HEK293 (cell line): Measurements from ENCODE around the gene SERHL2.
"Not testable (repeated sequence)": the region's sequence is repeated elsewhere in the genome, so short reads cannot be mapped to it uniquely, and the experiment has no call there.

Experiments used
- CTCF ChIA-PET: fragments of 350-600 bp; formaldehyde crosslinking; extraction: SDS; loops from one replicate; lab custom pipeline; 2021; ENCODE audit warnings: antibody characterized with exemption; lab: Yijun Ruan, JAX
- POLR2A ChIA-PET: fragments of 300-600 bp; formaldehyde crosslinking; extraction: SDS; loops from one replicate; lab custom pipeline; 2020; ENCODE audit warnings: antibody characterized with exemption, inconsistent platforms; lab: Yijun Ruan, JAX
- H3K27ac ChIP-seq: fragments of 200-500 bp; sonication (Bioruptor generic); 2 replicates; pipeline ENCODE4 v1.5.1; 2014; ENCODE audit warnings: low read depth, low read length, control low read depth, inconsistent platforms; ENCODE audit errors: extremely low read depth
- H3K36me3 ChIP-seq, 2 experiments: fragments of 200-500 bp in 1 of 2; sonication (Bioruptor generic) in 1 of 2; 1 replicate in 1 of 2; 2 replicates in 1 of 2; pipeline ENCODE4 v1.5.1; 2014 to 2017; ENCODE audit warnings: inconsistent platforms in 2 of 2, low read length in 2 of 2; ENCODE audit not compliant: control insufficient read depth in 2 of 2, insufficient read depth in 1 of 2
- H3K4me1 ChIP-seq: fragments of 200-500 bp; sonication (Bioruptor generic); 2 replicates; pipeline ENCODE4 v1.5.1; 2014; ENCODE audit warnings: mild to moderate bottlenecking, low read length, inconsistent platforms; ENCODE audit not compliant: control insufficient read depth, insufficient read depth
- H3K4me3 ChIP-seq: 2 replicates; pipeline ENCODE4 v1.5.1; 2011; ENCODE audit warnings: low read depth, mild to moderate bottlenecking, control low read depth, low read length, moderate library complexity
- H3K9me3 ChIP-seq: fragments of 200-500 bp; sonication (Bioruptor generic); 2 replicates; pipeline ENCODE4 v1.5.1; 2014; ENCODE audit warnings: low read depth, low read length, inconsistent platforms; ENCODE audit not compliant: control insufficient read depth, insufficient read depth
- HIC1 ChIP-seq: fragments of 450-650 bp; formaldehyde crosslinking; IDR thresholded peaks from 2 replicates; pipeline ENCODE4 v1.5.1; 2016; ENCODE audit warnings: missing biosample characterization, missing genetic modification characterization
- SP7 ChIP-seq: fragments of 450-650 bp; formaldehyde crosslinking; IDR thresholded peaks from 2 replicates; pipeline ENCODE4 v1.5.1; 2016; ENCODE audit warnings: missing biosample characterization, missing genetic modification characterization
- YY1 ChIP-seq: fragments of 450-650 bp; formaldehyde crosslinking; IDR thresholded peaks from 2 replicates; pipeline ENCODE4 v1.5.1; 2018; ENCODE audit warnings: missing biosample characterization, missing genetic modification characterization
- ZNF146 ChIP-seq: fragments of 450-650 bp; formaldehyde crosslinking; IDR thresholded peaks from 2 replicates; pipeline ENCODE4 v1.5.1; 2016; ENCODE audit warnings: missing biosample characterization, missing genetic modification characterization
- ZNF555 ChIP-seq: fragments of 450-650 bp; formaldehyde crosslinking; conservative IDR thresholded peaks from 2 replicates; pipeline ENCODE4 v1.5.1; 2017; ENCODE audit warnings: missing biosample characterization, mild to moderate bottlenecking, missing genetic modification characterization, inconsistent platforms
- ZNF658 ChIP-seq: fragments of 450-650 bp; formaldehyde crosslinking; IDR thresholded peaks from 2 replicates; pipeline ENCODE4; 2016; ENCODE audit warnings: missing biosample characterization, missing genetic modification characterization
- ZNF692 ChIP-seq: fragments of 450-650 bp; formaldehyde crosslinking; IDR thresholded peaks from 2 replicates; pipeline ENCODE4 v1.5.1; 2016; ENCODE audit warnings: missing biosample characterization, missing genetic modification characterization
- ZNF701 ChIP-seq: fragments of 450-650 bp; formaldehyde crosslinking; IDR thresholded peaks from 2 replicates; pipeline ENCODE4 v1.5.1; 2016; ENCODE audit warnings: missing biosample characterization, missing genetic modification characterization
- ZNF837 ChIP-seq: fragments of 450-650 bp; formaldehyde crosslinking; IDR thresholded peaks from 2 replicates; pipeline ENCODE4 v1.5.1; 2016; ENCODE audit warnings: missing biosample characterization, missing genetic modification characterization
- TF ChIP-seq, protein P1 (sequence below): fragments of 450-650 bp; formaldehyde crosslinking; IDR thresholded peaks from 2 replicates; pipeline ENCODE4 v1.5.1; 2016; ENCODE audit warnings: missing biosample characterization, missing genetic modification characterization
- TF ChIP-seq, protein P2 (sequence below): fragments of 450-650 bp; formaldehyde crosslinking; IDR thresholded peaks from 2 replicates; pipeline ENCODE4 v1.5.1; 2016; ENCODE audit warnings: missing biosample characterization, missing genetic modification characterization

Gene SERHL2

DNA sequence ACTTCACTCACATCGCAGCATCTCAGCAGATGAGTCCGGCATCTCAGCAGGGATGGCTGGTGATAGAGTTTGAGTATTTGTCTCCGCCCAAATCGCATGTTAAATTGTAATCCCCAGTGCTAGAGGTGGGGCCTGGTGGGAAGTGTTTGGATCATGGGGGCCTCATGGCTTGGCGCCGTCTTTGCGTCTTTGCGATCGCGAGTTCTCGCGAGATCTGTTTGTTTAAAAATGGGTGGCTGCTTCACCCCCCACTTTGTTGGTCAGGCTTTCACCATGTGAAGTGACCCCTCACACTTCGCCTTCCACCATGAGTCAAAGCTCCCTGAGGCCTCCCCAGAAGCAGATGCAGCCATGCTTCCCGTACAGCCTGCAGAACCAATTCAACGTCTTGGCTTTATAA, 31.2 kb upstream of the SERHL2 start (continued):
- TF ChIP-seq HIC1 (tag by site-specific recombination), result no peak
- no peak for TF ChIP-seq ZNF701 (tag by site-specific recombination)
- TF ChIP-seq SP7 (tag by site-specific recombination), result no peak

- H3K27ac ChIP-seq, result no peak overlapping the region
- no peak for TF ChIP-seq YY1
- no peak for TF ChIP-seq ZNF555 (tag by site-specific recombination)
- no peak for TF ChIP-seq ZNF692 (tag by site-specific recombination)
- TF ChIP-seq ZNF146 (tag by site-specific recombination), result no peak
- TF ChIP-seq, protein P1, sequence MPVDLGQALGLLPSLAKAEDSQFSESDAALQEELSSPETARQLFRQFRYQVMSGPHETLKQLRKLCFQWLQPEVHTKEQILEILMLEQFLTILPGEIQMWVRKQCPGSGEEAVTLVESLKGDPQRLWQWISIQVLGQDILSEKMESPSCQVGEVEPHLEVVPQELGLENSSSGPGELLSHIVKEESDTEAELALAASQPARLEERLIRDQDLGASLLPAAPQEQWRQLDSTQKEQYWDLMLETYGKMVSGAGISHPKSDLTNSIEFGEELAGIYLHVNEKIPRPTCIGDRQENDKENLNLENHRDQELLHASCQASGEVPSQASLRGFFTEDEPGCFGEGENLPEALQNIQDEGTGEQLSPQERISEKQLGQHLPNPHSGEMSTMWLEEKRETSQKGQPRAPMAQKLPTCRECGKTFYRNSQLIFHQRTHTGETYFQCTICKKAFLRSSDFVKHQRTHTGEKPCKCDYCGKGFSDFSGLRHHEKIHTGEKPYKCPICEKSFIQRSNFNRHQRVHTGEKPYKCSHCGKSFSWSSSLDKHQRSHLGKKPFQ (tag by site-specific recombination), result no peak
- TF ChIP-seq ZNF658, result no peak
- TF ChIP-seq, protein P2, sequence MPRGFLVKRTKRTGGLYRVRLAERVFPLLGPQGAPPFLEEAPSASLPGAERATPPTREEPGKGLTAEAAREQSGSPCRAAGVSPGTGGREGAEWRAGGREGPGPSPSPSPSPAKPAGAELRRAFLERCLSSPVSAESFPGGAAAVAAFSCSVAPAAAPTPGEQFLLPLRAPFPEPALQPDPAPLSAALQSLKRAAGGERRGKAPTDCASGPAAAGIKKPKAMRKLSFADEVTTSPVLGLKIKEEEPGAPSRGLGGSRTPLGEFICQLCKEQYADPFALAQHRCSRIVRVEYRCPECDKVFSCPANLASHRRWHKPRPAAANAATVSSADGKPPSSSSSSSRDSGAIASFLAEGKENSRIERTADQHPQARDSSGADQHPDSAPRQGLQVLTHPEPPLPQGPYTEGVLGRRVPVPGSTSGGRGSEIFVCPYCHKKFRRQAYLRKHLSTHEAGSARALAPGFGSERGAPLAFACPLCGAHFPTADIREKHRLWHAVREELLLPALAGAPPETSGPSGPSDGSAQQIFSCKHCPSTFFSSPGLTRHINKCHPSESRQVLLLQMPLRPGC, result no peak
- no peak for TF ChIP-seq ZNF837 (tag by site-specific recombination)
- POLR2A ChIA-PET, result no interaction called here
- no peaks in the 10 kb centered on the region for H3K36me3 ChIP-seq
- no peaks in the 10 kb centered on the region for H3K4me1 ChIP-seq
- H3K4me3 ChIP-seq, result no peak overlapping the region
- CTCF ChIA-PET, result no interaction called here
- H3K9me3 ChIP-seq, result no peaks in the 10 kb centered on the region
Measured at GRCh38 chr22:42528591-42529307, 25.0 kb upstream of the SERHL2 start.

DNA sequence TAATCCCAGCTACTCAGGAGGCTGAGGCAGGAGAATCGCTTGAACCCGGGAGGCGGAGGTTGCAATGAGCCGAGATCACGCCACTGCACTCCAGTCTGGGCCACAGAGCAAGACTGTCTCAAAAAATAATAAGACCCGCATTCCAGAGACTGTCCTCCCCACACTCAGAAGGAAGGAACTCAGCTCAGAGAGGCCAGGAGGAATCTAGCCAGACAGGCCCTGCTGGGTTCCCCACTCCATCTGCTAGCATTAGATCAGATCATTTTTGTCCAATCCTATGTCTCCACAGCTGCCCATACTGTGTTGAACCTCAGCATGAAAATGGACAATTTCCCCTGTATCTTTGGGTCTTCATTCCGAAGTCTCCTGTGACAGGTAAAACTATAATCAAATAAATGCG, 24.3 kb upstream of the SERHL2 start:
- POLR2A ChIA-PET, result interaction anchor here (0.6 kb wide), 1 partner anchor 35 kb away, joined by 4 read pairs; no protein-coding TSS in a partner anchor
- H3K36me3 ChIP-seq, H3K4me1 ChIP-seq, H3K27ac ChIP-seq, H3K9me3 ChIP-seq, H3K4me3 ChIP-seq, CTCF ChIA-PET: not testable (repeated sequence)

- H3K4me3 ChIP-seq, H3K9me3 ChIP-seq, H3K4me1 ChIP-seq, POLR2A ChIA-PET, H3K36me3 ChIP-seq, H3K27ac ChIP-seq: not testable (repeated sequence)
- CTCF ChIA-PET, result interaction anchor here (0.7 to 3.9 kb wide), 4 partner anchors 9 to 53 kb away, joined by 3 to 31 read pairs (median 8); no protein-coding TSS in a partner anchor
Measured at GRCh38 chr22:42531401-42532084, 22.2 kb upstream of the SERHL2 start.
